CD4-positive, alpha-beta T cell treated with Interleukin-21 for 1 hour (primary cell): Measurements from ENCODE around the gene NR1H2.
"Not testable (repeated sequence)": the region's sequence is repeated elsewhere in the genome, so short reads cannot be mapped to it uniquely, and the experiment has no call there.

ENCODE experiments used
- DNase-seq: peaks from one replicate; pipeline ENCODE4 v3.0.0-alpha.2; 2020

Gene NR1H2

DNA sequence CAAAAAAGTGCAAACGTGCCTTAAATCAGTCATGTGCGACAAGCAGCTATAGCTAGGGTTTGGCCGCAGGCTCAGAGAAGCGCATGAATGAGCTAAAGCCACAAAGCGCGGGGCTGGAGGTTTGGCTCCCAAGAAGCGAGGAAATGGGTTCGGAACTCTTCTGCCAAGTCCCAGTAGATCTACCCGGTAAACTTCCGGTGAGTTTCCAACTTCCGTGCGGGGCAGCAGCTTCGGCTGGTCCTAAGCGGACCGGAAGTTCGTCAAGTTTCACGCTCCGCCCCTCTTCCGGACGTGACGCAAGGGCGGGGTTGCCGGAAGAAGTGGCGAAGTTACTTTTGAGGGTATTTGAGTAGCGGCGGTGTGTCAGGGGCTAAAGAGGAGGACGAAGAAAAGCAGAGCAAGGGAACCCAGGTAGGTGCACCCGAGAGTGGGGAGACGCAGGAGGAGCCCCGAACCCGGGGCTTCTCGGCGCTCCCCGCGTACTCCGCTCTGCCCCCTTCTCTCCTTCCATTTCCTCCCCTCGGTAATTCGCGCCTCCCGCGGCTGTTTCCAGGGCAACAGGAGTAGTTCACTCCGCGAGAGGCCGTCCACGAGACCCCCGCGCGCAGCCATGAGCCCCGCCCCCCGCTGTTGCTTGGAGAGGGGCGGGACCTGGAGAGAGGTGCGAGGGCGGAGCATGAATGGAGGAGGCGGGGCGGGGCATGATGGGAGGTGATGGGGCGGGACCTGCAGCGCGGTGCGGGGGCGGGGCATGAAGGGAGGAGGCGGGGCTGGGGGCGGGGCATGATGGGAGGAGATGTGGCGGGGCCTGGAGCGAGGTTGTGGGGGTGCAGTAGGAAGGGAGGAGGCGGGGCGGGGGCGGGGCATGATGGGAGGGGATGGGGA, at the start of gene NR1H2:
Gene NR1H2 (plus strand): TSS at position 292 of the 885 bp plus-strand sequence. CDS start 1,149 bp downstream, outside the sequence.
- DNase-seq: peak; percentile 97

DNA sequence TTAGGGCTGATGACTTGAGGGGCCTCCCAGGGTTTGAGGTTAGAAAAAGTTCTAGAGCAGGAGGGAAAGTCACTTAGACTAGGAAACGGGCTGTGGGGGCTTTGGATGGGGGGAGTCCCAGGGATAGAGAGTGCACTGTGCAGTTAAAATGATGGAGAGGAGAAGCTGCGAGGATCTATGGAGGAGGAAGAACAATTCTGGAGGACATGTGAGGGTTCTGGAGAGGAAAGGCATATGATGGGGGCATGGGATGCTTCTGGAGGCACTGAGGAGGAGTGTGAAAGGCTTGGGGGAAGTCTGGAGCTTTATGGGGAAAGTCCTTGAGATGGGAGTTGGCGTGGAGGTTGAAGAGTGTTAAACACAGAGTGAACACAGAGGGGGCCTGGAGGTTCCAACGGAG, 49.2 kb upstream of the NR1H2 start:
- no peak for DNase-seq

DNA sequence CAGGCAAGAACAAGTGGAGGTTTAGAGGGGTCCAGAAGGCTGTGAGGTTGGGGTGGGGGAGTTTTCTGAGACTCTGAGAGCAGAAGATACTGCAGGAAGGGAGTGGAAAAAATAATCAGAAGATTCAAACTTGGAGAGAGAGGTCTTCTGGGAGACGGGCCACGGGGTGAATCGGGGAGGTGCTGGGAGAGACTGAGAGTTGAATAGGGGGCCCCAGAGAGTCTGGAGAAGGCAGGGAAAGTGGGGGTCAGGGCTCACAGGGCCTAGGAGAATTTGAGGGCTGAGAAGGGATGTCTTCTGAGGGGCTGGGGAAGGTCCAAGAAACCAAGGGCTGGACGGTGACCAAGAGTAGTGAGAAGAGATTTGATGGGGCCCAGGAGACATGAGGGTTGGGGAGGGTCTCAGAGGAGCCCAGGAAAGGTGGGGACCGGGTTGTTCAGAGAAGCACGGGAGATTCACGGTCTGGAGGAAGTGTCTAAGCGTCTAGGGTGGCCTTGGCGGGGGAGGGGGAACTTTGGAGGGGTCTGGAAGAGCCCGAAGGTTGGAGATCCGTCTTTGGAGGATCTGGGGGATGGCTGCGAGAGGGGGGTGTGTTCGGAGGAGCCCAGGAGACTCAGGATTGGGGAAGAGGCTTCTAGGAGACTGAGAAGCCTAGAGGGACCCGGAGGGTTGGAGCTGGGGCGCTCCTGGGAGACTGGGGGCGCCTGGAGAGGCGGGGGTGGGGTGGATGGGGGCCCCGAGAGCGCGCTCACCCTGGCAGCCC, 48.6 kb upstream of the NR1H2 start:
- no peak for DNase-seq

DNA sequence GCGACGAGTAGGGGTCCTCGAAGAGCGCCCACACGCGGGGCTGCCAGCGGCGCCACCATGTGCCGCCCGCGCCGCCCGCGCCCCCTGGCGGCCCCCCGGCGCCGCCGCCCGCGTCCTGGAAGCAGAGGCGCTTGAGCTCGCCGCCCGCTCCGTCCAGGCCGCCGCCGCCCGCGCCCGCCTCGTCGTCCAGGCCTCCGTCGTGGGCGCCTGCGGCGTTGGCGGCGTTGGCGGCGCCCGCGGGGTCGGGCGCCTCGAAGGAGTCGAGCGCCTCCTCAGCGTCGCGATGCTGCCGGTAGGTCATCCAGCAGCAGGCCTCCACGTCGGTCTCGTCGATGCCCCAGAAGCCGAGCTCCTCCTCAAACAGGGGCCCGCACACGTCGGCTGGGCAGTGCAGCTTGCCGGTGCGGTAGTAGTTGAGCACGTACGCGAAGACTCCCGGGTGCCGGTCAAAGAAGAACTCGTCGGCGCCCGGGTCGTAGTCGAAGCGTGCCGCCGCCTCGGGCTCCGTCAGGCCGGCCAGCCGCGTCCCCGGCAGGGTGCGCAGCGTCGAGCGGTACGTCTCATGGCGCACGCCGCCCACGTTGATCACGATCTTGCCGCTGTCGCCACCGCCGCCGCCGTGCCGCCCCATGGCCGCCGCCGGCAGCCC, 47.9 kb upstream of the NR1H2 start:
- no peak for DNase-seq

DNA sequence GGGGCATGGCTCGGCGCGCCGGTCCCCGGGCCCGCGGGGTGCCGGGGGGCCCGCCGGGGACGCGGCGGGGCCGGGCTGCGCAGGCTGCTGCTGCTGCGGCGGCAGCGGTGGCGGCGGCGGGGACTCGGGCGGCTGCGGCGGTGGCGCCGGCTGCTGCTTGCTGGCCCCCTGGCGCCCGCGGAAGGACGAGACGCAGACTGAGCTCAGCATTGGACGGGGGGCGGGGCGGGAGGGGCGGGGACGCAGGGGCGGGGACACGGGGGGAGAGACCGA, 47.4 kb upstream of the NR1H2 start:
- no peak for DNase-seq

DNA sequence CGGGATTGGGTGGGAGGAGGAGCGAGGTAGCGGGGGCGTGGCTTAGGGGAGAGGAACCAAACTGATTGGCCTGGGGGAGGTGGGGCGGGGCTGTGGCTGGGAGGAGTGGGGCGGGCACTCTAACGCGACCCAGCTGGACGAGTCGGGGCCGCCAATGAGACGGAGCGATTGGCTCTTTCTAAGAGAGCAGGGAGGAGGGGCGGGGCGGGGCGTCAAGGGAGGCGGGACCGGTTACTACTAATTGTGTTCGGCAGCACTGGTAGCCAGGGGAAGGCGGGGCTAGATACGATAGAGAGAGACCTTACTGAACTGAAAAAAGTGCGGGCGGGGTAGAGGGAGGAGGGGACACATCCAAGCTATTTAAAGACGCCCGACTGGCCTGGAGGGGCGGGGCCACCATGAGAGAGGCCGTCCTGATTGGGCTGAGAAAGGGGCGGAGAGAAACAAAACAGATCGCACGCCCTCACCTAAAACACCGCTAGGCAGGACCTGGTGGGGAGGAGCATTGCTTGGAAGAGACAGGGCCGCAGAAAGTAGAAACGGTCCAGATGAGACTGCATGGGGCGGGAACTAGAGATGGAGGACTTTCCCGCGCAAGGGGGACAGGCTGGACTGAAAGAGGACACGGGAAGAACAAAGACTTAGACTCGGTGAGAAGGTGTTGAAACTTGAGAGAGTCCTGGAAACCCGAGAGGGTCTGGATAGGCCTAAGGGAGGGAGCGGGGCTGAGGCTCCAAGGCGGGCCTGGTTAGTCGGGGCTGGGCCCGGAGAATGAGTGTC, 46.9 kb upstream of the NR1H2 start, which contains the start of gene KCNC3:
Gene KCNC3 (minus strand): TSS at position 232 of the 780 bp plus-strand sequence. CDS start 295 bp downstream, outside the sequence.
- DNase-seq: peak; percentile 94

DNA sequence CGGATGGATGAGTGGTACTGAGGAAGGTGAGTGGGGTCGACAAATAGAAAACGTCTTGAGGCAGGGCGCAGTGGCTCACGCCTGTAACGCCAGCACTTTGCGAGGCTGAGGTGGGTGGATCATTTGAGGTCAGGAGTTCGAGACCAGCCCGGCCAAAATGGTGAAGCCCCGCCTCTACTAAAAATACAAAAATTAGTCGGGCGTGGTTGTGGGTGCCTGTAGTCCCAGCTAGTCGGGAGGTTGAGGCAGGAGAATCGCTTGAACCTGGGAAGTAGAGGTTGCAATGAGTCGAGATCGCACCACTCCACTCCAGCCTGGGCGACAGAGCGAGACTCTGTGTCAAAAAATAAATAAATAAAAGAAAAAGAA, 46.3 kb upstream of the NR1H2 start:
- not testable (repeated sequence) for DNase-seq

DNA sequence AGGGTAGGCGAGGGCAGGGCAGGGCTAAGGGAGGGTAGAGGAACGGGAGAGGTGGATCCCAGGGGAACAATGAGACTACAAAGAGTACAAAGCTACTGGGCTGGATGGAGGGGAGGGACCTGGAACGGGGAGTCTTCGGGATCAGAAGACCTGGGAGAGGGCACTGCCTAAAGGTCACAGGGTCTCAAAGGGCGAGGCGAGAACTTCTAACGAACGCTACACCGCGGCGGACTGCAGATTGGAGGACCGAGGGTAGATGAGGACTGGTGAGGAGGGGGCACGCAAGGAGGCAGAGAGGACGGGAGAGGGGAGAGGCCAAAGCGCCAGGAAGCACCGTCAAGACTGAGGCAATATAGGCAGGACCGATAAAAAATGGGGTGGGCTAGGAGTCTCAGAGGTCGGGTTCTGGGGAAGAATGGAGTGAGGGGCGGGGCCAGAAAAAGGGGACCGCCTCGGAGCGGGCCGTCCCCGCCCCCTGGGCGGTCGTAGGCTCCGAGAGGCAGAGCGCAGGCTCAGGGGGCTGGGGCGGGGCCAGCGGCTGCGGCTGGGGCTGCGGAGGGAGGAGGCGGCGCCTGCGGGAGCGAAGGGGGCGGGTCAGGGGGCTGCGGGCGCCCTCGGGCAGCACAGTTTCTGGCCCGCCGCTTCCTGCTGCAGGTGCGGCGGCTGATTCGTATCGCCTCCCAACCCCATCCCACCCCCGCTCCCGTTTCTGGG, 45.7 kb upstream of the NR1H2 start:
- peak; percentile 88 for DNase-seq

DNA sequence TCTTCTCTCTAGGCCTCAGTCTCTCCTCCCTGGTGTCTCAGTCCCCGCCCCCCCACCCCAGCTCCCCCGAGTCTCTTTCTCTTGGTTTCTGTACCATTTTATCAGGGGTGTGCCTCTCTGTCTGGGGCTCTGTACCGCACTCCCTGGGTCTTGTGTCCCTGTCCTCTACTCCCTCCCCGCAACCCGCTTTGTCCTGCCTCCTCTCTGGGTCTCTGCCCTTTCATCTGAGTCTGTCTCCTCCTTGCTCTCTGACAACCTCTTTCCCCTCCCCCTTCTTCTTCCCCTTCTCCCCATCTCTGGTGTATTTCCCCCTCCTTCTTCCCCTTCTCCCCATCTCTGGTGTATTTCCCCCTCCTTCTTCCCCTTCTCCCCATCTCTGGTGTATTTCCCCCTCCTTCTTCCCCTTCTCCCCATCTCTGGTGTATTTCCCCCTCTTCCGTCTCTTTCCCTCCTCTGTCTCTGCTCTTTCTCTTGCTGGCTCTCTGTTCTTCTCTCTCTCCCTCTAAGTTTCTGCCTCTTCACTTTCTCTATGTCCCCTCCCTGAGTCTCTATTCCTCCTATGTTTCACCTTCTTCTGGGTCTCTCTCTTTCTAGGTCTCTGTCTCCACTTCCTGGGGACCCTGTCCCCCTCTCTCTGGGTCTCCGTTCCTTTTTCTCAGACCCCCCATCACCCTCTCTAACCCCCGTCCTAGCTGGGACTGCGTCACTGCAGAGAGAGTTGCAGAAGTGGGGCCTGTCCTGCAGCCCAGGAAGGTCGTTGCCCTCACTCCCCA, 44.9 kb upstream of the NR1H2 start:
- peak; percentile 26 for DNase-seq

DNA sequence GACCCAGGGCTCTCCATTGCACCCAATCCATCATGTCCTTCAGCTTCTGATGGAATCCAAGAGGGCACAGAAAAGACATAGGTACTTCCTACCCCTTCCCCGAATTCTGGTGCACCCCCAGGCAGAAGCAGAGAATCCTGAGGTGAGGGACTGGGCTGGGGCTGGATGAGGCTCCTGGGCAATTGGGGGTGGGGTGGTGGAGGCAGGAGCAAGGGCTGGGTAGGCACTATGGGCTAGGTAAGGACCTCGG, 44.3 kb upstream of the NR1H2 start:
- DNase-seq: no peak

DNA sequence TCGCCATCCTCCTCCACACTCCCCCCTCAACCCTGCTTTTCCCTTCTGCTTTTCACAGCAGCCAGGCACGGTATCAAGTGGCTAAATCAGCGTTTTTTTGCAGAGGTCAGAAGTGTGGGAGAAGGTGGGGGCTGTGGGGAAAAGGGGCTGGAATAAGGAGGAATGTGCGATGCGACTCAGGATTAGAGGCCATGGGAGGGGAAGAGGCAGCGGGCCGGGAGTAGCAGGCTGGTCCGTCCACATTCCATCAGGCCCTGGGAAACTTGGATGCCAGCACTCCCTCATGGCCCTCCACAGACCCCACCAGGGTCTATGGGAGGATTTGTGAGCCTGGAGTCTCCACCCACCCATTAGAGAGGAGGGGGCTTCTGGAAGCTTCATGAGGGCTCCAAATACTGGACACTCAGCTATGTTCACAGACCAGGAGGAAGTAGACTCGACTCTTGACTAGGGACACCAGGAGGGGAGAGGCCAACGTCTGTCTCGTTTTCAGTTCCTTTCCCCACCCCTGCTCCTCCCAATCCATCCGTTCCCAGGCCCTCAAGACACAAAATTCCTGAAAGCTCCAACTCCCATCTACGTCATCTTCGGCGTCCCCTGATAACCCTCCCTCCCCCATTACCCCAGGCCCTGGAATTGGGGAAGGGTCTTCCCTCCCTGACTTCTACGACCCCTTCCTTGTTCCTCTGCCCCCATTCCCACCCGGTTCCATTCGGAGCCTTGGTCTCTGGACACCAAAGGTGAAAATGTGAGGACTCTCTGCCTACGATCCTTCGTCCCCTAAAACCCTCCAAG, 43.8 kb upstream of the NR1H2 start:
- DNase-seq: no peak

DNA sequence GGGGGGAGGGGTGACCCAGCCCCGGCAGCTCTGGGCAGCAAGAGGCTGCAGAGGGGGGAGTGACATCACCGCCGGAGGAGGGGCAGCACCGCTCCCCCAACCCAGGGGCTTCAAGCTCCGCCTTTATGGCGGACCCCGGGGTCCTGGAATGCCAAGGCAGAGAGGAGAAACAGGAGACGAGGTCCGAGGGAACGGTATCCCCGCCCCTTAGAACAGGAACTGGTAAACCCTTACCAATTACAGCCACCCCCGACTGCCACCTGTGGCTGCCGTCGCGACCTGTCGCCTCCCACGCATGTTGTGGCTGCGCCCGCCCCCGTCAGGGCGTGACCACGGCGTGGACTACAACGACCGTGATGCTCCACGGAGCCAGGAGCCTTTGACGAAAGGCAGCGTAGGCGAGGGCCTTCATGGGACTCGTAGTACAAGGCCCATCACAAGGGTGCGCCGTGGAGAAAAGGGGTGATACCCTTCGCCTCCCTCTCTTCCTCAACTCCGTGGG, 43.0 kb upstream of the NR1H2 start:
- peak; percentile 93 for DNase-seq

DNA sequence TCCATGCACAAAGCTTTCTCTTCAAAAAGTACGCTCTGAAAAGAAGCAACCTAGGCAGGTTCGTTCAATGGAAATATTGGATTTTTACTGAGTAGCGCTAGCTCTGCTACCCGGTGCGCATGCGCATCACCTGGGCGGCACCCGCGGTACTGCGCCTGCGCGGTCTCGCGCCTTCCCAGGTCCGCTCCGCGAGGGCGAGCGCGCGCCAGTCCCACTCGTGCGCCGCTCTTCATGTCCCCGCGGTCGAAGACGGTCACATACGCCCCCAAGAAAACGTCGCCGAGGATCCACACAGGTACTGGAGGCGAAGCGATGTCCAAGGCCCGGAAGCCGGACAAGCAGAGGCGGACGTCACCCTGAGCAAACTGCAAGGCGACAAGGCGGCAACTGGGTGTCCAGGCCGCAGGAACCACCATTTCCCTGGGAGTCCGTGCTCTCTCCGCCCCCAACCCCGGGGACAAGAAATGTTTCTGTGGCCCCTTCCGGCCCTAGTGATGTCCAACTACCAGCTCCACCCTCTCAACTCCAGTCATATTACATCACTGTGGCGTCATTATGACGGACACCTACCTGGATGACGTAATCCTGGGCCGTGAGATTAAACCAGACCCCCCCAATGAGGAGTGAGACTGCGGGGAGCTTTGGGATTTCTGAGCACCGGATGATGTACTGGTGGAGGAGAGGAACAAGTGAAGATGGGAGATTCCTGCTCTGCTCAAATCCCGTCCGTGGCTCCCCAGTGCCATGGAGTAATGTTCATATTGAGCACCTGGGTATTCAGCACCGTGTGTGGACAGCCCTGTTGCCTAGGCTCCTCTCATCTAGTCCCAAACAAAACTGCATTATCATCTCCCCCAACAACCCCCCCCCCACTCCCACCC, 42.3 kb upstream of the NR1H2 start:
- peak; percentile 84 for DNase-seq

DNA sequence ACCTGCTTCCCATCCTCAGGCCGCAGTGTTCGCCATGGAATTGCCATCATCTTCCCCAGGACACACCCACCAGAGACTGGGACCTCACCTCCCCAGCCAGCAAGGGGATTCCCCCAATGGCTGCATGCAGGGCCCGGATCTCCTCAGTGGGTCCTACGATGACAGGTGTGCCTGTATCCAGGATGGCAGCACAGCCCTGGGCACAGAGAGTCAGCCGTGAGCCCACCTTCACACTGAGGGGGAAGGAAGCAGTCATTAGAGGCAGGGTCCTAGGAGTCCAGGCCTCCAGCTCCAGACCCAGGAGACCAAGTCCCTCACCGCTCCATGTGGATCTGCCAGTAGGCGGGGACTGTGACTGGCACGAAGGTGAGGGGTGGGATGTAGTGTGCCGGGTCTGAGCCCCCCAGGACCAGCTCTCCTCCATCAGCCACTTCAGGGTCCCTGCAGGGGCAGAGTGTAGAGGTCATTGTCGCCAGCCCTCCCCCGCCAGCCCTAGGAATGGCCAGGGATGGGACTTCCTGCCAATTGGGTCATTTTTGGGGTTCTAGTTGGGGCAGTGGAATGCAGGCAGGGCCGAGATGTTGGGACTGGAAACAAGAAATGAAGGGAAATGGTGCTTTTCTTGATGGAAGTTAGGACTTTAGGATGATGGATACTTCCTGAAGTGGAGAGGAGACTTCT, 41.4 kb upstream of the NR1H2 start:
- no peak for DNase-seq

DNA sequence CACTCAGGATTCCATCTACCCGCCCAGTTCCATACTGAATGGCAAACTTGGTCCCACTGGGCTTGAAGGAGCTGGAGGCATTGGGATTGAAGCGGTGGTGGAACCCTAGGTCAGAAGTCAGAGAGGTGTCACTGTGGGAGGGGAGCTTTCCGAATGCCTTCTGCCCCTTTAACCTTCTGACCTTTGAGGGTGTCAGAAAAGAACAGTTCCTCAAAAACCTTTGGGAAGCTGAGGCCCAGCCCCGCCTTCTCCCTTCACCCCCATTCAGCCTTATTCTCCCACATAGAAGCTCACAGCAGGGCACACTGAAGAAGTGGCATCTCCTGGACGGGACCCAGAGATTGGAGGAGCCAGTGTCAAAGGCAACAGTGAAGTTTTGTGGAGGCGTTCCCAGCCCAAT, 39.2 kb upstream of the NR1H2 start:
- not testable (repeated sequence) for DNase-seq

DNA sequence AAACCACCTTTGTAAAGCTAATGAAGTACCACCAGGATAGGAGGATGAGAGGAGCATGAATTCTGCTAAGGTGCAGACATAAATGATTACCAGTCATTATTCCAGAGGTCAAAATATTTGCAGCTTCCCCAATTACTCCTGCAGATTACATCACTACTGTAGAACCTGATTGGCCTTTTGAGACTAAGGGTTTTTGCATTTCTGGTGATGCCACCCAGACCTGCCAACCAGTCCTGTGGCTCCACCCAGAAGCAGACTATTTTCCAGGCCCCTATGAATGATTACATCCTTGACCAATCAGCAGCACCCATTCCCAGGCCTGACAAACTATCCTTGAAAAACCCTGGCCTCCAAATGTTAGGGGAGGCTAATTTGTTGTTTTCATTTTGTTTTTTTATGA, 35.9 kb upstream of the NR1H2 start:
- DNase-seq: no peak

DNA sequence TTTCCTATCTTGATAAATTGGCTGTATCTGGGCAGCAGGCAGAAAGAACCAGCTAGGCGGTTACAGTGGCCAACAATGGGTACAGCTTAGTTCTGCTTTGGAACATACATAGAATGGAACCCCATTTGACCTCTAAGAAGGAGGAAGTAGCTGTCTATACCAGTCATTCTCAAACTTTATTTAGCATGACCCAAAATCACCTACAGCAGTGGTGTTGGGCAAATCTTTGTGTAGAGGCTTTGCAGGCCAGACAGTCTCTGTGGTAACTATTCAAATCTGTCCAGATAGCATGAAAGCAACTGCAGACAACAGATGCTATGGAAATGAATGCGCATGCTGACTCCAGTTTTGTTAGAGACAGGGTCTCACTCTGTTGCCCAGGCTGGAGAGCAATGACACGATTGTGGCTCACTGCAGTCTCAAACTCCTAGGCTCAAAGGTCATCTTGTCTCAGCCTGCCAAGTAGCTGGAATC, 35.1 kb upstream of the NR1H2 start:
- no peak for DNase-seq

DNA sequence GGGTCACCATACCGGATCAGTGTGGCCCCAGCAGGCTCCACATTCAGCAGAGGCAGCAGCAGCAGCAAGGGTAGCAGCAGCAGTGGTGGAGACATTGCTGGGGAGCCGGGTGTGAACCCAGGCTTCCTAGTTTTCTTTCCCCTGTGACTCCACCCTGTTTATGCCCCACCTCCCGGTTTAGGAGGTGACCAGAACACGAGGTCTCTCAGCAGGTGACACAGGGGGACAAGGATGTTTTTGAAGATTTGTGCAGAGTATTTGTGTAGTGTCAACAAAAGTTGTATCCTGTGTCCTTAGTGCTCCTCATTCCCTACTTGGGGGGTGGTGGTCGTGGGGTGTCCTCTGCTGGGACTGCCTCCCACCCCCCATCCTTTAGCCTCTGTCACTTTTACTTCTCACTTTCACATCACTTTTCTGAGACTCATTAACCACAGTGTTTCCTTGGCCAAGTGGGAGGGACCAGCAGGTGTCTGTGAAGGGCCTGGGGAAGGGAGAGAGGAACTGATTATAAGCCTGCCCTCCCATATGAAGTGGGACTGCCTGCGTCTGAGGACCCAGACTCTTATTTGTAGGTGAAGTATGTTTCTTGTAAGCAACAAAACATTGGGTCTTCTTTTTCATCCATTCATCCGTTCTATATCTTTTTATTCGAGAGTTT, 31.5 kb upstream of the NR1H2 start:
- DNase-seq: no peak
